GM19455 (cell line): ENCODE data around the gene FOXN3.
"Not testable (repeated sequence)": the region's sequence is repeated elsewhere in the genome, so short reads cannot be mapped to it uniquely, and the experiment has no call there.

Experiments
- ATAC-seq: cut with Tn5 transposase; IDR thresholded peaks from one replicate; pipeline ENCODE4 v1.9.1; 2021; ENCODE audit not compliant: unreplicated experiment

Gene FOXN3

GRCh38 chr14:89178800-89179535 is 238.1 kb downstream of the FOXN3 start:
- no peak for ATAC-seq

DNA sequence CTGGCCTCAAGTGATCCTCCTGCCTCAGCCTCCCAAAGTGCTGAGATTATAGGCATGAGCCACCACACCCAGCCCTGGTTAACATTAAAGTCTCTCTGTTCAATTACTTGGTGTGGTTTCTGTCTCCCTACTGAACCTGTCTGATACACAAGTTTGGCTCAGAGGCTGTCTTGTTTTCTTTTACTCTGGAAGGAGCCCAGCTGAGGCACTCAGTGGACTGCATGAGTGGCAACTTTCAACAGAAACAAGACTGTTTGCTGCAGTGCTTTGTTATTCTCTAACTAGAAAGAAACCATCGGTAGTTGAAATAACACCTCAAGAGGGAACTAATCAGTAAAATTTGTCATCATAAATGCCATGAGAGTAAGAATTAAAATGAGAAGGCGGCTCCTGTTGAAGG is 238.7 kb downstream of the FOXN3 start:
- no peak for ATAC-seq

GRCh38 chr14:89175881-89176799 is 240.9 kb downstream of the FOXN3 start:
- no peak for ATAC-seq

GRCh38 chr14:89171628-89172027 is 245.4 kb downstream of the FOXN3 start:
- no peak for ATAC-seq

GRCh38 chr14:89171168-89171567 is 245.9 kb downstream of the FOXN3 start:
- no peak for ATAC-seq

DNA sequence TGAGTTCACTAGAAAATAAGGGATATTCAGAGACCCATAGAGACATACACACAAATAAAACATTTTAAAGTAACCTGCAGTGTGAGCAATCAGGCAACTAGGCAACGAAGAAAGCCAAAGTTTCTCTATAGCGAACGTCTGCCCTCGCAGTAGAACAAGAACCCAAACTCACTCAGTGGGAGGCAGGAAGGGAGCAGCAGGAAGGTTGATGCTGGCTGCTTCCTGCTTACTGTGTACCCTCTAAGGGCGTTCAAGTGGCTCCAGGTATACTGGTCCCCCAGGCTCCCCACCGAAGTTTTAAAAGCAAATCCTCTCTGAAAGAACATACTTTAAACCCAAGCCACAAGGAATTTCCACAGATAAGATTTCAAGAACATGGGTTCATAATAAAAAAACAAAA is 249.3 kb downstream of the FOXN3 start:
- no peak for ATAC-seq

DNA sequence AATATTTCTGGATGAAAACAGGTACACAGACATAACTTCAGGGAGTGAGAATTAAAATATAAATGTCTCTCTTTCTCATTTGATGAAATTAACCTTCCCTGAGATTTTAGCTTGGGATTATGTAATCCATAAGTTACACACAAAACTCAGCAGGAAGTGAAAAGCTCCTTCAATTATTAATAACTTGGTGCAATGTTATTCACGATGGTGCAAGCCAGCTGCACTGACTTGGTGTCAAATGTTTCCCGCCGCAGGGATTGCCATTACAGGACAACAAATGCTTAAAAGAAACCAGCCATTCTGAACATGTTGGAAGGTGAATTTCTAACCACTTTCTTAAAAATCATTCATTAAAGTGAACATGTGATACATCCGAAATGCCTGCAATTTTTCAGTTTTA is 250.4 kb downstream of the FOXN3 start:
- no peak for ATAC-seq

DNA sequence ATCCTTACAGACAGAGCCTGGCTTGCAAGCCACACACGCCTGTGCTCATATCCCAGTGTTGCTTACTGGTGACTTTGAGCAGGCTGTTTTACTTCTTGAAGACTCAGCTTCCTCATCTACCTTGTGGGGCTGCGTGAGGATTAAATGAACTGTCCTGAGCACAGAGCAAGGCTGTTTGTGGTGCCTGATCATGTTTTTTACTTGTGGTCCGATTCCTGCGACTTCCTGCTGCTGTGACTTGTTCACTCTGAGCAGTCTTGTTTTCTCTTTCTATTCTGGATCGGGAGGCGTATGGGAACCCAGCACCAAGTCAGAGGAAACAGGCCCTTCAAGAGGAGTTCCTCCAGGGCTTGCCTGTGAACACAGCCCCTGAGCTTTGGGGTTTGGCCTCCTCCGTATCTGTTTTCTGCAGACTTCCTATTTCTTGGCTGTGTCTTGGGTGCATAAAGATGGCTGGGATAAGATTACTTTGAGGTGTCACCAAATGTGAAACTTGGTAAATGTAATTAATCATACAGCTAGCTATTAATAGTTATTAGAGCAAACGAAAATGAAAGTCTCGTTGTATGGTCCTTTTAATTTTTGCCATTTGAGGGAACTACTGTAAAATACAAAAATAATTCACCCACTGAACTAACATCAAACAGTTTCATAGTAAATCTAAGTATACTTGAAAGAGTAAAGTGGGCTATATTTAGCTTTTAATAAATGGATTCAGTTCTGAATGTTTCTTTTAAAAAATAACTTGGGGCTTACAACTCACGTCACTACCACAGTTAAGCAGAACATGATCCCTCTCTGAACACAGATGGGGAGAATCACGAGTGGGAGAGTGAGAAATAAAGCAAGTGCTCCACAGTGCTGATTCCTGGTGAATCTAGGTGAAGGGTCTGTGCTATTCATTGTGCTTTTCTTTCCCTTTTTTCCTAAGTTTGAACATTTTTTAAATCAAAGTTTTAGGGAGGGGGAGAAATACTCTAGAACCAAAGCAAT is 251.5 kb downstream of the FOXN3 start:
- peak; percentile 63 for ATAC-seq

- ATAC-seq, result peak; percentile 23
Measured at GRCh38 chr14:89164168-89165073, 252.6 kb downstream of the FOXN3 start.

DNA sequence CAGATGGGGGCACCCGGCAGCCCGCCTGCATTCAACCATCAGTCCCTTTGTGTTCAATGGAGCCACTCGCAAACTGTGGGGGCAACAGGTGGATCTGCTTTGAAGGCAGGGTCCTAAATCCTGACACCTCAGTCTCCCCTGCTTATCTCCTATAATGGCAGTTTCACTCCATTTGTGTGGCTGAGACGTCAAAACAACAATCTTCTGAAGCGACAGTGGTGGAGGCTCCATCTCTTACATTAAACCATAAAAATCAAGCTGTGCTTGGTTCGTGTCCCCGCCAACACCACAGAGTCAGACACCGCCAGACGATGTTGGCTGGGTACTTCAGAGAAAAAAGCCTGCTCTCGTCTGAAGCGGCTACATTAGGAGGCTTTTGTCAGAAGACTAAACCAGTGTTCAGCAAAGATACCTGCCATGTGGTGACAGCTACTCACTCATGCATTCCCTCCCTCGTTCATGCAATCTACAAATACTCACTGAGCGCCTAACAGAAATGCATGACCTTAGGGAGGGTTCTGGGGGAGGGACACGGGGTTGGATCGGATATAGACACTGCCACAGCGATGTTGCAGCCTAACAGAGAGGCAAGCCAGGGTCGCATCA is 253.9 kb downstream of the FOXN3 start:
- no peak for ATAC-seq

GRCh38 chr14:89162586-89162985 is 254.4 kb downstream of the FOXN3 start:
- ATAC-seq, result no peak

GRCh38 chr14:89160437-89160836 is 256.6 kb downstream of the FOXN3 start:
- no peak for ATAC-seq

DNA sequence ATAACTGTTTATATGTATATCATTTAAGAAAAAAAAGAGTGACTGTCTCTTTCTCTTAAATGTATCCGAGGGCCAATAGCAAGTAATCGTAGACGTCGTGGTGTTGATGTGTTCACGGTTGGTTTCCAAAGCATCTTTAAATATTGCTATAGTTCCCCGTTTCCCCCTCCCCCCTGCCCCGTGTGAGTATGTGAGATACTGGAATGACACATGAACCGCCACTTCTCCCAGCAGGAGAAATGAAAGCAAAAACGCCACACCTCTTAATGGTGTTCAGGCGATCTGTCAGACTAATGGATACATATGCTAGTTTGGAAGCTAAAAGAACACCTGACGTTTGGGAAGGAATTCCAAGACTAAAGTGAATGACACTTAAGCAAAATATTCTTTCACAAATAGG is 258.3 kb downstream of the FOXN3 start:
- no peak for ATAC-seq

DNA sequence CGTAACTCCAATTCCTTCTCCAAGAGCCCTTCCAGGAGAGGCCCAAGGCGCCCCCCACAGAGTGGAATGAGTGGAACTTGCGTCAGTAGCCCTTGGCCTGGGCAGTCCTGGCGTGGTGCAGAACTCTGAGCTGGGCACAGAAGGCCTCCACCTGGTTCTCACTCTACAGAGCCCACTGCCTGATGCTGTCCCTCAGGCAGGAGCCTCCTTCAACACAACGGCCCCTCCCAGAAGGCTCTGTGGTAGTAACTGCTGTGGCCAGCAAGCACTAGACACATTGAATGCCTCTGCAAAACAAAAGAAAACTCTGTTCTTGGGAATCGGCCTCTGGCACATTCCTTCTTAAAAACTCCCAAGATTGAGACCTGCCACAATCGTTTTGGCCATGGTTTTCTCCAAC is 258.9 kb downstream of the FOXN3 start:
- not testable (repeated sequence) for ATAC-seq

DNA sequence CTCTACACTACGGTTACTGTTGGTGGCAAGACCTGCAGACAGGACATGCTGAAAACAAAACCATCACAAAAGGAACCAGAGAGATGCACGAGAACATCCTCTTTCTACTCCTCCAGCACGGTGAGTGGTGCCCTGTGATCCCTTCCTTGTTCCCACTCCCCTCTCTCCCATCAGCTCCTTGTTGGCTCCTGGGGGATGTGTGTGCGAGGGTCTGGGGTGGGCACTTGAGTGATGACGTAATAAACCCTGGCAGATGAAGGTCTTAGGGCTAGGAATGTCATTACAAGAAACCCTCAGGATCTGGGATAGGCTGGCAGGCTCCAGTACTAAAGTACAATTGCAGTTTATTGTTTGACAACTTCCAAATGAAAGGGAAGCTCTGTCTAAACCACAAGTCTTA is 261.5 kb downstream of the FOXN3 start:
- no peak for ATAC-seq

GRCh38 chr14:89151693-89152092 is 265.3 kb downstream of the FOXN3 start:
- ATAC-seq, result not testable (repeated sequence)

DNA sequence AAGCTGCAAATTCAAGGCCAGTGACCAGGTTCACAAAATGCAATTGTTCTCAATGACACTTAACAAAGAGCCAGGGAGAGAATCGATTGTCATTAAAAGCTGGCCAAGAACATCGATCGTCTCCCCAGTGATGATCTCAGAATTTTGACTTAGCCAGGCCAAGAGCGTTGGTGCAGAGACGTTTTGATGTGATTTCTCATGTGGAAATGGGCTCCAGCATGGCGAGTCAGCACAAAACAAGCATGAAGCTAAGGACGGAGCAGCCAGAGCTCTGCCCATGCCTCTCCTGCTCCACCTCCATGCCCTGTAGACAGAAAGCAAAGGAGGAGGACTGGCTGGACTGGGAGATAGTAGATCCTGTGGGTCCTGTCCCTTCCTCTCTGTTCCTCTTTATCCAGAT is 270.8 kb downstream of the FOXN3 start:
- no peak for ATAC-seq

DNA sequence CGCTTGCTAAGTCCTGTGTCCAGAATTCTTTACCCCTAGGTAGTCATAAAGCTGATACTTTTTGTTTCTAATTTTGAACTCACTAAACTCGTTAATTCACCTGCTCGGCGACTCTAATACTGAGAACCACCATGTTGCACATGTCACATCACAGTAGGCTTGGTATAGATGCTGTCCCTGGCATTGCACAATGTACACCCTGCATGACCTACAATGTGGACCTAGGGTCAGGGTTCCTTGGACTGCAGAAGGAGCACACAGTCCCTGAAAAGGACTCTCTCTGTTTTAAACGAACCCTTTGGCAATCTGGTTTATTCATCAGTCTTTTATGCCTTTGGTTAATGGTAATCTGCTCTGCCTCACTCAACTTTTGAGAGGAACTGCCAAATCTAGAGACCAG is 272.4 kb downstream of the FOXN3 start:
- no peak for ATAC-seq

DNA sequence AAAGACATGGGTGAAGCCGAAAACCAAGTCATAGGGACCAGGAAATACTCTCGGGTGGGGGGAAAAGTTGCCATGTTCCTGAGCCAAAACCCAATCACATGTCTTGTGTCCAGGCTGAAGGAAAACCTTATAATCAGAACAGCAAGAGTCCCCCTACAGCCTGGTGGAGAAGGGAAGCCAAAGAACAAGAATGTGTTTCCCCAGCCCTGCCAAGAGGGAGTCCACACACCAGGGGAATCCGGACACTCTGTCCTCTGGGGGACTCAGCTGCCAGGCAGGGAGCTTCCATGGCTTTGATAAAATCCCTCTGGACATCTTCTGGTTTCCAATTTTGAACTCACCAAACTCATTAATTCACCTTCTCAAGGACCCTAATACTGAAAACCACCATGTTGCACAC is 273.0 kb downstream of the FOXN3 start:
- ATAC-seq, result no peak

DNA sequence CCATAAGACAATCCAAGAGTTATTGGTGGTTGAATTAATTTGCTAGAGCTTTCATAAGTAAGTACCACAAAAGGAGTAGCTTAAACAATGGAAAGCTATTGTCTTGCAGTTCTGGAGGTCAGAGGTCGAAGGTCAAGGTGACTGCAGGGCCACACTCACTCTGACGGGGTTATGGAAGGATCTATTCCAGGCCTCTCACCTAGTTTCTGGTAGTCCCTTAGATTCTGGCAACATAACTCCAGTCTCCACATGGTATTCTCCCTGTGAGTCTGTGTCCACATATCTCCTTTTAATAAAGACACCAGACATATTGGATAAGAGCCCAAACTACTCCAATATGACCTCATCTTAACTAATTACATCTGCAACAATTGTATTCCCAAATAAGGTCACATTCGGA is 273.4 kb downstream of the FOXN3 start:
- no peak for ATAC-seq
